ENCODE data around the gene IFT80. TPM values are rescaled to one million over a fixed set of nuclear protein-coding genes. Genes with fewer than 3 reads are reported as not detected.
A peak's percentile ranks its signal among the peaks of the same experiment; 100 is the strongest.

IFT80 gene
- total and polyA plus RNA-seq, 9 of the 15 experiments (the other 6 are each of a cell fraction or from before 2014, with no cell fraction given): 6.7 to 21.1 (median 16.4) TPM

GRCh38 chr3:160399125-160400029, at the start of gene IFT80, which contains the start of gene SMC4 (continued):
- TF ChIP-seq RREB1 (CRISPR knock-in tag; IDR thresholded peaks at IDR 0.05): peak; percentile 95; the same call in 1 of the 2 replicates
- peak; percentile 94 for TF ChIP-seq NFRKB (IDR thresholded peaks at IDR 0.05; ENCODE audit: low read depth)
- no peak for TF ChIP-seq CREB5 (CRISPR knock-in tag; IDR thresholded peaks at IDR 0.05)
- peak; percentile 37; the same call in 1 of the 2 replicates for TF ChIP-seq FOSL1 (tag; conservative IDR thresholded peaks at IDR 0.05)
- TF ChIP-seq FOXO4 (CRISPR knock-in tag; IDR thresholded peaks at IDR 0.05): no peak
- TF ChIP-seq RNF219 (CRISPR knock-in tag; IDR thresholded peaks at IDR 0.05): no peak
- 0 out of 2 replicates have a peak, but pooled peaks have one; percentile 15 for TF ChIP-seq TCF7 (IDR thresholded peaks at IDR 0.05; ENCODE audit: borderline replicate concordance)
- TF ChIP-seq SRSF9 (IDR thresholded peaks at IDR 0.05; ENCODE audit: borderline replicate concordance, low read depth, low read length): no peak
- no peak; a peak in 1 of 4 replicates for TF ChIP-seq MAZ (CRISPR knock-in tag; conservative IDR thresholded peaks at IDR 0.05 in 1 of 2, IDR thresholded peaks at IDR 0.05 in 1 of 2)
- TF ChIP-seq NBN (IDR thresholded peaks at IDR 0.05; ENCODE audit: low read depth): peak; percentile 83
- TF ChIP-seq ZEB2 (IDR thresholded peaks at IDR 0.05): no peak
- no peak for TF ChIP-seq ZNF217 (CRISPR knock-in tag; IDR thresholded peaks at IDR 0.05)
- no peak for TF ChIP-seq ZFP36 (IDR thresholded peaks at IDR 0.05; ENCODE audit: low read depth, low read length, partially characterized antibody)
- no peak for TF ChIP-seq ZNF146 (CRISPR knock-in tag; IDR thresholded peaks at IDR 0.05; ENCODE audit: unreplicated experiment)
- no peak for TF ChIP-seq SETDB1 (IDR thresholded peaks at IDR 0.05; ENCODE audit: low read length)
- no peak for TF ChIP-seq IFI16 (CRISPR knock-in tag; IDR thresholded peaks at IDR 0.05)

Data from K562 (cell line).